GM18909 (cell line): ENCODE results near the gene CYTL1.
"Not testable (repeated sequence)": the region's sequence is repeated elsewhere in the genome, so short reads cannot be mapped to it uniquely, and the experiment has no call there.

Source experiments
- ATAC-seq: cut with Tn5 transposase; IDR thresholded peaks from one replicate; pipeline ENCODE4 v1.9.1; 2021; ENCODE audit warnings: mild to moderate bottlenecking; ENCODE audit not compliant: unreplicated experiment, poor library complexity

The CYTL1 gene

GRCh38 chr4:5004496-5004895 is 14.8 kb downstream of the CYTL1 start:
- no peak for ATAC-seq

- no peak for ATAC-seq
Observed at GRCh38 chr4:5003918-5004317, 15.3 kb downstream of the CYTL1 start.

- no peak for ATAC-seq
Observed at GRCh38 chr4:5003372-5003857, 15.8 kb downstream of the CYTL1 start.

GRCh38 chr4:5001641-5002040 is 17.6 kb downstream of the CYTL1 start:
- not testable (repeated sequence) for ATAC-seq

- not testable (repeated sequence) for ATAC-seq
Observed at GRCh38 chr4:4996935-4997334, 22.3 kb downstream of the CYTL1 start.

- no peak for ATAC-seq
Observed at GRCh38 chr4:4995908-4996265, 23.4 kb downstream of the CYTL1 start.

GRCh38 chr4:4995103-4995907 is 24.0 kb downstream of the CYTL1 start:
- peak; percentile 71 for ATAC-seq

GRCh38 chr4:4994312-4995097 is 24.8 kb downstream of the CYTL1 start:
- ATAC-seq = no peak

GRCh38 chr4:4992833-4993232 is 26.4 kb downstream of the CYTL1 start:
- no peak for ATAC-seq

- no peak for ATAC-seq
Observed at GRCh38 chr4:4991541-4992099, 27.6 kb downstream of the CYTL1 start.

- no peak for ATAC-seq
Observed at GRCh38 chr4:4990857-4991540, 28.3 kb downstream of the CYTL1 start.

GRCh38 chr4:4990329-4990728 is 28.9 kb downstream of the CYTL1 start:
- no peak for ATAC-seq

- no peak for ATAC-seq
Observed at GRCh38 chr4:4989083-4989622, 30.1 kb downstream of the CYTL1 start.

GRCh38 chr4:4987656-4988055 is 31.6 kb downstream of the CYTL1 start:
- no peak for ATAC-seq

GRCh38 chr4:4986841-4987240 is 32.4 kb downstream of the CYTL1 start:
- no peak for ATAC-seq

GRCh38 chr4:4985844-4986243 is 33.4 kb downstream of the CYTL1 start:
- no peak for ATAC-seq

- no peak for ATAC-seq
Observed at GRCh38 chr4:4985036-4985435, 34.2 kb downstream of the CYTL1 start.

GRCh38 chr4:4984186-4984585 is 35.1 kb downstream of the CYTL1 start:
- no peak for ATAC-seq

- ATAC-seq = no peak
Observed at GRCh38 chr4:4981827-4982226, 37.4 kb downstream of the CYTL1 start.

- ATAC-seq = no peak
Observed at GRCh38 chr4:4981427-4981826, 37.8 kb downstream of the CYTL1 start.
